ENCODE data around the gene TEX29. TPM values are rescaled to one million over a fixed set of nuclear protein-coding genes. Genes with fewer than 3 reads are reported as not detected.

TEX29 gene
- total and polyA plus RNA-seq, 2 donors (not counting 1 experiment from before 2014, with no cell fraction given): 0.66 to 0.86 TPM

DNA sequence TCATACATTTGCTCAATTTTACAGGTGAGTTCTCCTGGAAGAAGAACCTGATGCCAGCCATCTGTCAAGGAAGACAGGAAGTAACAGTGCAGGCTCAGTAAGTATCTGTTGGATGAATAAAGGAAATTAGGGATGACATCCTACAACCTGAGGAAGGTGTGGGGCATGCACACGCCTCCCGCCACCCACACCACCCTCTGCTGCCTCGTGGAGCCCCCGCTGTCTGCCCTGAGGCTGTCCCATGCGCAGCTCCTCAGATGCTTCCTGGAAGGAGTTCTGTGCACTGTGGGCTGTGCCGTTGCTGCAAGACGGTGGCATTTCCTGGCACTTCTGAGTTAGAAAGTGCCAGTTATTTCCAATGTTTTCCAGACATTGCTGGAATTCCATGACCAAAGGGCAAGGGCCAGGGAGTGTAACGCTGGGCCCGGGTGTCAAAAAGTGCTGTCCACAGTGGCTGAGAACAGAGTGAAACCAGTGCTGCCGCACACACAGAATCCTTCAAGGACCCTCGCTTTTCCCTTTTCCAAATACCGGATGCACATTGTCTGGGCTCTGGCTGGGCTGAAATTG, 4.2 kb upstream of the TEX29 start:
- Histone ChIP-seq H3K27ac (ENCODE audit: low read length in 2 of 2) (no peak overlapping the region), H3K4me3 (ENCODE audit: control extremely low read depth in 1 of 5, extremely low read depth in 1 of 5, insufficient read depth in 1 of 5, low read depth in 2 of 5, low read length in 4 of 5) (no peak overlapping the region), H3K4me1 (ENCODE audit: control insufficient read depth in 2 of 2, insufficient read depth in 2 of 2, low read length in 2 of 2) (no peaks in the 10 kb centered on the region), H3K79me2 (ENCODE audit: control insufficient read depth, insufficient read depth, low read length) (no peaks in the 10 kb centered on the region), H3K9ac (ENCODE audit: low read length) (no peak overlapping the region), H2AFZ (ENCODE audit: insufficient read depth, low read depth, low read length, poor library complexity, severe bottlenecking) (no peak overlapping the region), H3K9me3 (ENCODE audit: control extremely low read depth in 1 of 3, control insufficient read depth in 2 of 3, insufficient read depth in 1 of 3, low read length in 2 of 3) (peaks cover 0 to 34% (median 3%) of the 10 kb centered on the region in 3 donors), H3K36me3 (replicated peaks in 1 of 2; ENCODE audit: control extremely low read depth in 1 of 2, control insufficient read depth in 1 of 2, extremely low read depth in 1 of 2, insufficient read depth in 2 of 2, low read length in 1 of 2) (peaks cover 0 to 10% of the 10 kb centered on the region in 2 experiments), H3K4me2 (replicated peaks; ENCODE audit: low read depth, low read length, poor library complexity, severe bottlenecking) (no peak overlapping the region), H4K20me1 (ENCODE audit: control insufficient read depth, insufficient read depth, low read length, poor library complexity, severe bottlenecking) (no peaks in the 10 kb centered on the region), H3K27me3 (replicated peaks in 1 of 4; ENCODE audit: control extremely low read depth in 1 of 4, control insufficient read depth in 3 of 4, insufficient read depth in 4 of 4, low read length in 3 of 4) (no peaks in the 10 kb centered on the region)
- Mint-ChIP-seq H3K27me3 (no peaks in the 10 kb centered on the region), H3K9me3 (ENCODE audit: insufficient read depth) (peaks cover 2% of the 10 kb centered on the region), H3K4me3 (no peak overlapping the region), H3K27ac (no peak overlapping the region), H3K4me1 (no peaks in the 10 kb centered on the region)
- no peak for TF ChIP-seq EZH2 (IDR thresholded peaks at IDR 0.05; ENCODE audit: borderline replicate concordance, insufficient read depth, low read depth, low read length, poor library complexity, severe bottlenecking)
- TF ChIP-seq, protein P1, sequence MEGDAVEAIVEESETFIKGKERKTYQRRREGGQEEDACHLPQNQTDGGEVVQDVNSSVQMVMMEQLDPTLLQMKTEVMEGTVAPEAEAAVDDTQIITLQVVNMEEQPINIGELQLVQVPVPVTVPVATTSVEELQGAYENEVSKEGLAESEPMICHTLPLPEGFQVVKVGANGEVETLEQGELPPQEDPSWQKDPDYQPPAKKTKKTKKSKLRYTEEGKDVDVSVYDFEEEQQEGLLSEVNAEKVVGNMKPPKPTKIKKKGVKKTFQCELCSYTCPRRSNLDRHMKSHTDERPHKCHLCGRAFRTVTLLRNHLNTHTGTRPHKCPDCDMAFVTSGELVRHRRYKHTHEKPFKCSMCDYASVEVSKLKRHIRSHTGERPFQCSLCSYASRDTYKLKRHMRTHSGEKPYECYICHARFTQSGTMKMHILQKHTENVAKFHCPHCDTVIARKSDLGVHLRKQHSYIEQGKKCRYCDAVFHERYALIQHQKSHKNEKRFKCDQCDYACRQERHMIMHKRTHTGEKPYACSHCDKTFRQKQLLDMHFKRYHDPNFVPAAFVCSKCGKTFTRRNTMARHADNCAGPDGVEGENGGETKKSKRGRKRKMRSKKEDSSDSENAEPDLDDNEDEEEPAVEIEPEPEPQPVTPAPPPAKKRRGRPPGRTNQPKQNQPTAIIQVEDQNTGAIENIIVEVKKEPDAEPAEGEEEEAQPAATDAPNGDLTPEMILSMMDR (IDR thresholded peaks at IDR 0.05): no peak
- DNase-seq: no peak
- ATAC-seq (ENCODE audit: low read depth): no peak
- intact Hi-C loops (cut with micrococcal nuclease): no loop called here
- POLR2A ChIA-PET: no interaction called here
- 84% methylated on average over 8 of the region's 12 CpGs for WGBS (ENCODE audit: insufficient coverage)
- CTCF ChIA-PET: no interaction called here

DNA sequence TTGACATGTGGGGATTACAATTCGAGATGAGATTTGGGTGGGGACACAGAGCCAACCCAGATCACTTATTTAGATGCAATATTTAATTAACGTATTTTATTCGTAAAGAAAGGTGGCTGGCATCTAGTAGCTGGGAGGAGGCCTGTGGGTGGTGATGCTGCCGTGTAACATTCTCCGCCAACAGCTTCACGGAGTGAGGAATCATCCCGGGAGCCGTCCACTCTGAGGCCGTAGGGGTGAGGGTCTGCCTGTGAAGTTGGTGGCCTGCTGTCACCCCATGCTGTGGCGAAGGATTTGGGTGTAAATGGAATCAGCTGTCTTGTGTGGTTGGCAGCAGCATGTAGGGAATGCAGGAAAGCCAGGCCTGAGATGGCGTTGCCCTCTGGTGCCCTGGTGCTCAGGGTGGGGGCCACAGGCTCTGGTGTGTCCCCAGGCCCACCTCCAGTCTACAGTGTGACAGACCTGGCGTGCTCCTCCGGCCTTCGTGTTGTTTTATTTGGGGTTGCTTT, 3.3 kb upstream of the TEX29 start:
- intact Hi-C loops (cut with micrococcal nuclease): no loop called here
- no peak overlapping the region for H3K4me3 Mint-ChIP-seq
- H4K20me1 ChIP-seq (ENCODE audit: control insufficient read depth, insufficient read depth, low read length, poor library complexity, severe bottlenecking): no peaks in the 10 kb centered on the region
- H2AFZ ChIP-seq (ENCODE audit: insufficient read depth, low read depth, low read length, poor library complexity, severe bottlenecking): no peak overlapping the region
- H3K4me3 ChIP-seq (ENCODE audit: control extremely low read depth in 1 of 5, extremely low read depth in 1 of 5, insufficient read depth in 1 of 5, low read depth in 2 of 5, low read length in 4 of 5): no peak overlapping the region
- no peak overlapping the region for H3K27ac Mint-ChIP-seq
- peaks cover 2% of the 10 kb centered on the region for H3K9me3 Mint-ChIP-seq (ENCODE audit: insufficient read depth)
- peaks cover 0 to 10% of the 10 kb centered on the region in 2 experiments for H3K36me3 ChIP-seq (replicated peaks in 1 of 2; ENCODE audit: control extremely low read depth in 1 of 2, control insufficient read depth in 1 of 2, extremely low read depth in 1 of 2, insufficient read depth in 2 of 2, low read length in 1 of 2)
- WGBS (ENCODE audit: insufficient coverage): 97% methylated on average over 8 of the region's 14 CpGs
- H3K27ac ChIP-seq (ENCODE audit: low read length in 2 of 2): no peak overlapping the region
- ChIA-PET POLR2A (no interaction called here), CTCF (no interaction called here)
- ATAC-seq (ENCODE audit: low read depth): no peak
- H3K4me2 ChIP-seq (replicated peaks; ENCODE audit: low read depth, low read length, poor library complexity, severe bottlenecking): no peak overlapping the region
- H3K9ac ChIP-seq (ENCODE audit: low read length): no peak overlapping the region
- no peak for TF ChIP-seq EZH2 (IDR thresholded peaks at IDR 0.05; ENCODE audit: borderline replicate concordance, insufficient read depth, low read depth, low read length, poor library complexity, severe bottlenecking)
- TF ChIP-seq, protein P1 (IDR thresholded peaks at IDR 0.05): no peak
- DNase-seq: no peak
- H3K27me3 Mint-ChIP-seq: no peaks in the 10 kb centered on the region
- no peaks in the 10 kb centered on the region for H3K4me1 Mint-ChIP-seq
- H3K9me3 ChIP-seq (ENCODE audit: control extremely low read depth in 1 of 3, control insufficient read depth in 2 of 3, insufficient read depth in 1 of 3, low read length in 2 of 3): peaks cover 0 to 26% (median 3%) of the 10 kb centered on the region in 3 donors
- H3K79me2 ChIP-seq (ENCODE audit: control insufficient read depth, insufficient read depth, low read length): no peaks in the 10 kb centered on the region
- no peaks in the 10 kb centered on the region for H3K4me1 ChIP-seq (ENCODE audit: control insufficient read depth in 2 of 2, insufficient read depth in 2 of 2, low read length in 2 of 2)
- H3K27me3 ChIP-seq (replicated peaks in 1 of 4; ENCODE audit: control extremely low read depth in 1 of 4, control insufficient read depth in 3 of 4, insufficient read depth in 4 of 4, low read length in 3 of 4): no peaks in the 10 kb centered on the region
